RCC 7860 (cell line): Measurements from ENCODE around the gene EFCAB7.
"Not testable (repeated sequence)": the region's sequence is repeated elsewhere in the genome, so short reads cannot be mapped to it uniquely, and the experiment has no call there.

Experiments
- DNase-seq: peaks from one replicate; pipeline ENCODE4 v3.0.0-alpha.2; 2015; ENCODE audit warnings: low spot score
- FAIRE-seq: peaks from 2 replicates; lab custom pipeline; 2012; peaks lifted over from hg19 to GRCh38; lab: Jason Lieb, UNC

The EFCAB7 gene

DNA sequence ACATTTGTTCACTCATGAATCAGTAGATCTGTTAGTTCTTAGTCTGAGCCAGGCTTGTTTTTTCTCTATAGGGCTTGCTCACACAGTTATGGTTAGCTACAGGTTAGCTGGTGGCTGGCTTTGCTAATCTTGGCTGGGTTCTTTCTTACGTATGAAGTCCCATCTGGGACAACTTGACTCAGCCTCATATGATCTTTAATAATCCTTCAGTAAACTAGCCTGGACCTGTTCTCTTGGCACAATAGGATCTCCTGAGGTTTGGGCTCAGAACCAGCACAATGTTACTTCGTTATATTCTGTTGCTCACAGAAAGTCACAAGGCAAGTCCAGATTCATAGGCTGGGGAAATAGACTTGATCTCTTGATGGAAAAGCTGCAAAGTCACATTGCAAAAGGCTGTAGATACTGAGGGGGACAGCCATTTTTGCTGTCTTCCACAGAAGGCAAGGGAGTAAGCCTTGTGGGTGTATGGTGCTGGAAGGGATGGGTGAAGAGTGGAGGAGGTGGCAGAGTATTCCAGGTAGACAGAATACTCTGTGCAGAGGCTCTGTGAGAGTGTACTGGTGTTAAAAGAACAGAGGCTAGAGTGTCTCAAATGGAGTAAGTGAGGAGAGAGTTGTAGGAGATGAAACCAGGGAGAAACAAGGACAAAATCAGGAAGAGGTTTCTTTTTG, 24.4 kb downstream of the EFCAB7 start:
- no peak for DNase-seq
- FAIRE-seq: no peak

DNA sequence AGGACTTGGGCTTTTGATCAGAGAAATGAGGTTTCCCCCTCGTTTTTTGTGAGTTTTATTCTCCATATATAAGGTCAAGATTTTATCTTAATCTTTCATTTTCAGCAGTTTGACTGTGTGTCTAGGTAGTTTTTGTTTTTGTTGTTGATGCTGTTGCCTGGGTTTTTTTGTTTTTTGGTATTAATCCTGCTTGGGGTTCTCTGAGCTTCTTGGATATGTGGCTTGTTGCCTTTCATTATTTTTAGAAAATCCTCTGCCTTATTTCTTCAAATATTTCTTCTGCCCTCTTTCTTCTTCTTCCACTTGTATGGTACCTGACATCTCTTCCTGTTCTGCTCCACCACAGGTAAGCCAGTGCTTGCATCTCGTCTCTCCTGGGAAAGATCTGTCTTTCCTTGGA, 25.0 kb downstream of the EFCAB7 start:
- no peak for FAIRE-seq
- no peak for DNase-seq

DNA sequence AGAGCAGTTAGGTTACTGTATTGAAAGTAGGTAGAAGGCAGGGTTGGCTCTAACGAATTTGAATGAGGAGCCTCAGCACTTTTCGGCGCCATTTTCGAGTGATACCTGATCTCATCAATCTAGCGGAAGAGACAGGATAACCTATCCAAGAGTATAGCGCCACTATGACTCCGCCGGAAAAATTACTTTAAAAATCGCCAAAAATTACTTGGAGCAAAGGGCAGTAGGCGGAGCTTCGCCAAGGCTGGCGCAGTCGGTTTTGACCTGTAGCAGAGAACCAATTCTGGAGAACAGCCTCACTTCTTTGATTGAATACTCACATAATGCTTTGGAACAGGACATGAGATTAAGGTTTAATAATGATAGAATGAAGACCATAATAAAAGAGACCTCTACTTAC, 25.6 kb downstream of the EFCAB7 start:
- no peak for FAIRE-seq
- no peak for DNase-seq

DNA sequence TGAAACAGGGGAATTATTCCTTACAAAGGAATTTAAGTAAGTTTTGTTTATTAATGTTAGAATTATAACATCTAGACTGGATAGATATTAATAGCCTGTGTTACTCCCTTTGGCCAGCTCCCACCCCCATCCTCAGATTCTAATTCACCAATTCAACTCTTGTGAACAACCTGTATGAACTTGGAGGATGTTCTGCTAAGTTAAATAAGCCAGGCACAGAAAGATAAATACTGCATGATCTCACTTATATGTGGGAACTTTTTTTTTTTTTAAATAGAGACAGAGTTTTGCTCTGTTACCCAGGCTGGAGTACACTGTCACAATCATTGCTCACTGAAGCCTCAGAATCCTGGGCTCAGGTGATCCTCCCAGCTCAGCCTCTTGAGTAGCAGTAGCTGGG, 32.2 kb downstream of the EFCAB7 start:
- DNase-seq (no peak), FAIRE-seq (no peak)

DNA sequence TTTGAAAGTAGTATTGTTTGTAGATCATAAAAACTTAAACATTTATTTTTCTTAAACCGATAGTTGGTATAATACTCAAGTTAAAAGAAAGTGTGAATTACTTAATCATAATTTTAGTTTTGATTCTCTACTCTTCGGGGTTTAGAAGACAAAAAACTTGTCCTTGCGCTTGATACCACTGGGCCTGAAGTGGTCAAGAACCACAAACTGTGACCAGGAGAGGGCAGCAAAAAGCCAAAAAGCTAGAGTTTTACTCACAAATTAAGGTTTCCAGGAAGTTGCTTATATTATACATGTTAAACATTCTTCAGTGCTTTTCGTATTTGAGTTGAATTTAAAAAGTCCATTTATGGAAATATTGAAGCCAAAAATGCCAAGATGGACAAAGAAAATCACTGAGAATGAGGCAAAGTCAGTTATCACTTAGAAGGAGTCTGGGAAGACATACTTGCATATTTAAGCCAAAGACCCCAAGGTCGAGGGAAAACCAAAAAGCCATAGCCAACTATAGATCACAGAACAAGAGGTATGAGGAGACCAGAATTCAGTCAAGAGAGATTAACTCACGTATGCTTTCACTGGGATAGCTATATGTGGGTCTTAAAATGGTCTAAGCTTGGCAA, 34.2 kb downstream of the EFCAB7 start:
- FAIRE-seq (peak; percentile 71), DNase-seq (peak; percentile 18)

DNA sequence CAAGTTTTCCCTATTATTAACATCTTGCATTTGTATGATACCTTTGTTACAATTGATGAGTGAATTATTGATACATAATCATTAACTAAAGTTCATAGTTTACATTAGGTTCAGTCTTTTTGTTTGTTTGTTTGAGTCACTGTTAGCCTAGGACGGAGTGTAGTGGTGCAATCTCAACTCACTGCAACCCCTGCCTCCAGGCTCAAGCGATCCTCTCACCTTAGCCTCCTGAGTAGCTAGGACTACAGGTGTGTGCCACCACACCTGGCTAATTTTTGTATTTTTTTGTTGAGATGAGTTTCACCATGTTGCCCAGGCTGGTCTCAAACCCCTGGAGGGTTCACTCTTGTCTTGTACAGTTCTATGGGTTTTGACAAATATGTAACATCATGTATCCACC, 36.0 kb downstream of the EFCAB7 start:
- FAIRE-seq (no peak), DNase-seq (no peak)

DNA sequence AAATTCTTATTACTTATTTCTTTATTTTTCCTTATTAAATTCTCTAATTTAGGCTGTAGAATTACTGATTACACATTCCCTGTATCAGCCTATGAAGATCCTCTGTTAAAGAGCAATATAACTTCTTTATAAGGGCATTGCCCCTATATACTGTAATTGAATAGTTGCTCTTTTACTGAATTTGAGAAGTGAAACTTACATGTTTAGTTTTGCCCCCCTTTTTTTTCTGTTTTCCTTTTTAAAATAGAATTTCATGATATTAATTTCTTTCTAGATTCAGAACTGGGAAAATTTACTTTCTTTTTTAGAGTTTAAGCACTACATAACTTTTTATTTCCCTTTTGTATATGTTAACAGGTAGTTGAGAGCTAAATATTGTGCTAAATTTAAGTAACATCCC, 40.4 kb downstream of the EFCAB7 start:
- no peak for DNase-seq
- no peak for FAIRE-seq

DNA sequence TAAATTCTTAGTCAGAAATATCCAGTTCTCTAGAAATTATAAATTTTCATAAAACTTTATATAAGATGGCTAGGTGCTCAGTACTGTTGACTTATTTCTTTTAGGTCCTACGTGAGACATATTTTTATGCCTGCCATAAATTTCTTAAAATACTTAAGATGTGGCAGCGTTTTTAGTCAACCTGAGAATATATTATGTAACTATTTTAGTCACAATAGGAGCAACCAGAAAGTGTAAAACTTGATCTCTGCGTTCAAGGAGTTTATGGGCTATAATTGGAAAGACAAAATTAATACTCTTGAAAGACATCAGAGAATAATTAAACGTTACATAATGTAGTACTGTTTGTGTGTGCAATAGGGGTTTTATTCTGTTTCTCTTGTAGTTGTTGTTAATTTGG, 45.7 kb downstream of the EFCAB7 start:
- FAIRE-seq (no peak), DNase-seq (no peak)

DNA sequence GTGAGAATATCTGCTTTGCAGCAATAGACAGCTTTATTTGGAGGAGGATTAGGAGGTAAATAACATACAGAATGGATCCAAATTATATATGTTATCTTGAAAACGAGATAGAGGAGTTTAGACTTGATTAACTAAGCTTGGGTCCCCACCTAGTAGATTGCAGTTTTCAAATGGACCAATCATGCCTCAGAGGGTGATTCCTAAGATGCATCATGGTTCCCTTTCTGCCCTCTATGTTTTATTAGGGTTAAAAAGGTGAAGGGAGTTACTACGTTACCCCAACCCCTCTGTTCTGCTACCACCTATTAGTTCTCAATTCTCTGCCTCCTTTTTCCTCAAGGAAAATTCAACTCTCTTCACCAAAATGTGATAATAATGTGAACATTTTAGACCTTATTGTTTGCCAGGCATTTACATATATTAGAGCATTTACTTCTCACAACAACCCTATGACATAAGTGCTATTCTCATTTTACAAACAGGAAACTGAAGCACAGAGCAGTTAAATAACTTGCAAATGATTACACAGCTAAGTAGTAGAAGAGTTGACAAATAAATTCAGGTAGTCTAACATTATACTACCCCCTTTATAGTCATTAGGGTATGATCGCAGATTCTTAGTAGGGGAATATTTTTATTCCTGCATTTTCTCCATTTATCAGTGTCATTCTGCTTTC, 46.5 kb downstream of the EFCAB7 start:
- FAIRE-seq: no peak
- no peak for DNase-seq

DNA sequence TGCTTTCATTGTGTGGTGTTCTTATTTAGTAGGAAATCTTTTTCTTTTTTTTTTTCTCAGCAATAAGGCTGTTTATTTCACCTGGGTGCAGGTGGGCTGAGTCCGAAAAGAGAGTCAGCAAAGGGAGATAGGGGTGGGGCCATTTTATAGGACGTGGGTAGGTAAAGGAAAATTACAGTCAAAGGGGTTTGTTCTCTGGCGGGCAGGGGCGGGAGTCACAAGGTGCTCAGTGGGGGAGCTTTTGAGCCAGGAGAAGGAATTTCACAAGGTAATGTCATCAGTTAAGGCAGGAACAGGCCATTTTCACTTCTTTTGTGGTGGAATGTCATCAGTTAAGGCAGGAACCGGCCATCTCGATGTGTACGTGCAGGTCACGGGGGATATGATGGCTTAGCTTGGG, 49.4 kb downstream of the EFCAB7 start:
- DNase-seq, FAIRE-seq: not testable (repeated sequence)

DNA sequence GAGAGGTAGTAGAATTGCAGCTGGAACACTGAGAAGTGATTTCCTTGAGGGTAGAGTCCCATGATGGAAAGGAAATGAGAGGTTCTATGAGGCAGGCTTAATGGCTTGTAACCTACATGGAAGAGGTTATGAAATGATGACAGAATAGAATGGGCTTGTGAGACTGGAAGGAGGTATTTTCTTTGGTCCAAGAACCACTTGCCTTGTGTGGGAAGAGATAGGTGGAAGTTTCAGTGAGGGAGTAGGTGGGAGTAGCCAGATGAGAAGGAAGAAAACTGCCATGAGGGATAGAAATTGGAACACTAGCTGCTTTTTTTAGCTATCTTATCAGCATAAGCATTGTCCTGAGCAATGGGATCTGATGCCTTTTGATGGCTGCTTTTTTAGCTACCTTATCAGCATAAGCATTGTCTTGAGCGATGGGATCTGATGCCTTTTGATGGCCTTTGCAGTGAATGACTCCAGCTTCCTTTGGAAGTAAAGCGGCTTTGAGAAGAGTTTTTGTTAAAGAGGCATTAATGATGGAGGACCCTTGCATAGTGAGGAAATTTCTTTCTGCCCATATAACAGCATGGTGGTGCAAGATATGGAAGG, 51.0 kb downstream of the EFCAB7 start:
- DNase-seq, FAIRE-seq: not testable (repeated sequence)

DNA sequence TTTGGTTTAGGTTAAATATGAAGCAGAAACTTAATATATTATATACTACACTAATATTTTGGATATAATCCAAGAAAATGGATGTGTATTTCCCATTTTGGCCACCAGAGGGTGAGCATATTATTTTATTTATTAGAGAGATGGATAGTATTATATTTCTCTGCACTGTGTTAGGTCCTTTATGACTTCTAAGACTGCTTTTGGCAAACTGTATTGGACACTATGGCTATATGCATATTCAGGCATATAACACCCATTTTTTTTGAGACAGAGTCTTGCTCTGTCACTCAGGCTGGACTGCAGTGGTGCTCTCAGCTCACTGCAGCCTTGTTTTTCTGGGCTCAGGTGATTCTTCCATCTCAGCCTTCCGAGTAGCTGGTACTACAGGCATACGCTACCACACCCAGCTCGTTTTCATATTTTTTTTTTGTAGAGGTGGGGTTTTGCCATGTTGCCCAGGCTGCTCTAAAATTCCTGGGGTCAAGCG, 52.1 kb downstream of the EFCAB7 start:
- peak; percentile 24 for DNase-seq
- FAIRE-seq: peak; percentile 84

DNA sequence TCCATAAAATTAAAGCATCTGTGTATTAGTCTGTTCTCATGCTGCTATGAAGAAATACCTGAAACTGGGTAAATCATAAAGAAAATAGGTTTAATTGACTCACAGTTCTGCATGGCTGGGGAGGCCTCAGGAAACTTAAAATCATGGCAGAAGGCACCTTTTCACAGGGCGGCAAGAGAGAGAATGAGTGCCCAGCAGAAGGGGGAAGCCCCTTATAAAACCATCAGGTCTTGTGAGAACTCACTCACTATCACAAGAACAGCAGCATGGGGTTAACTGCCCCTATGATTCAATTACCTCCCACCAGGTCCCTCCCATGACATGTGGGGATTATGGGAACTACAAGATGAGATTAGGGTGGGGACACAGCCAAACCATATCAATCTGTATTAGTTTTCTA, 63.0 kb downstream of the EFCAB7 start:
- FAIRE-seq, DNase-seq: not testable (repeated sequence)

DNA sequence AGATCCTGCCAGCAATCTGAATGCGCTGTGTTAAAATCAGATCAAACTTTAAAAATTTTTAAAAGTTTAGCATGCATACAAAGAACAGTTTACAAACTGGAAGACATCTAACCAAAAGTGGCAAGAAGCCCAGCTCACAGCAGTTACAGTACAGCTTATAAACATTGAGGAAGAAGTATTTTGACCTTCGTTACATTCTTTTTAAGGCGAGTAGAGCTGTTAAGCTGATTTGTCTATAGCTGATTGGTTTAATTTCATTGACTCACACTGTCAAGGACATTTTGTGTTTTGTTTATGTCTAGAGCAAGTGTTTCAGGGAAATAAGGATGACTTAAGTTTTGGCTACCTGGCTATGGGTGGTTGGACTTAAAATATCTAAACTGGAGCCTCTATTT, 66.8 kb downstream of the EFCAB7 start:
- DNase-seq (no peak), FAIRE-seq (no peak)

DNA sequence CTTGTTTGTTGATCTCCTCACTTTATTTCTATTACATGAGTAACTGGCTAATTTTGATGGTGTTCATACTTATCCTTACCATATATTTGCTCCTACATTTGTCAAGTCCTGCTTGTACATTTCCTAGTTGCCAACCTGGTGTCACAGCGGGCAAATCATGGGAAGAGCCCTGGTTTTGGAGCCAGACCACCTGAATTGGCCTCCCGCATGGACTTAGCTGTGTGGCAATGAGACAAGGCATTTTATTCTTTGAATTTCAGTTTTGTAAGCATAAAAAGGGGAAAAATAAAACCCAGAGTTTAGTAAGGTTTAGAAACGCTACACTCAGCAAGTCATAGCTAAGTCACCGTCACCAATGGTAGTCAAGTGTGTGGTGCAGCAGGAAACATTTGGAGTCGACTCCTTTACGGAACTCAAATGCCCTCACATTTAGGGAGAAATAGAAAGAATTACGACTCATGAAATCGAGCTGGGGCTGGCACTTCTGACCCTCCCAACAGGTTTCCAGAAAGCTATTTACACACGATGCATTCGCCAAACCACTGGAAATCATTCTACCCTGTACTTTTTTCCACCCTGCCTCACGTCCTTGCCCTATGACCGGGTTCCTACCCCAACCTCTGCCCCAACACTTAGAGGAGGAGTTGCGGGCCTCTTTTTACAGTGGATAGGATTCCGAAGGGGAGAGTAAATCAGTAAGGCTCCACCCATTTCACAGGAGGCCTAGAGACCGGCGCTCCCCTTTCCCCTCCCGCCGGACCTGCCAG, 69.4 kb downstream of the EFCAB7 start:
- DNase-seq: peak; percentile 59
- FAIRE-seq: no peak

DNA sequence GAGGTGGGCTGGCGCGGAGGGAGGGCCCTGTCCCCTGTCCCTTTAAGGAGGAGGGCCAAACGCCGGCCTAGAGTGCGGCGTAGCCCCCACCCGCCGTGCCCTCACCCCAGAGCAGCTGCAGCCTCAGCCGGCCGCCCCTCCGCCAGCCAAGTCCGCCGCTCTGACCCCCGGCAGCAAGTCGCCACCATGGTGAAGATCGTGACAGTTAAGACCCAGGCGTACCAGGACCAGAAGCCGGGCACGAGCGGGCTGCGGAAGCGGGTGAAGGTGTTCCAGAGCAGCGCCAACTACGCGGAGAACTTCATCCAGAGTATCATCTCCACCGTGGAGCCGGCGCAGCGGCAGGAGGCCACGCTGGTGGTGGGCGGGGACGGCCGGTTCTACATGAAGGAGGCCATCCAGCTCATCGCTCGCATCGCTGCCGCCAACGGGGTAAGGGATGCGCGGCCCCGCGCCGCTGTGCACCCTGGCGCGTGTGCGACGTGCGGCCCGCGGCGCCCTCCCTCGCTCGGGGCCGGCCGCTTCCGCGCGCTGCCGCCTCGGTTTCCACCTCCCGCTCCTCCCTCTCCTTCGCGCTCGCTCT, 70.1 kb downstream of the EFCAB7 start, which contains the start of gene PGM1:
Gene PGM1 (plus strand): TSS at position 109 of the 583 bp plus-strand sequence. CDS start 78 bp downstream, at position 187.
- DNase-seq: peak; percentile 57

DNA sequence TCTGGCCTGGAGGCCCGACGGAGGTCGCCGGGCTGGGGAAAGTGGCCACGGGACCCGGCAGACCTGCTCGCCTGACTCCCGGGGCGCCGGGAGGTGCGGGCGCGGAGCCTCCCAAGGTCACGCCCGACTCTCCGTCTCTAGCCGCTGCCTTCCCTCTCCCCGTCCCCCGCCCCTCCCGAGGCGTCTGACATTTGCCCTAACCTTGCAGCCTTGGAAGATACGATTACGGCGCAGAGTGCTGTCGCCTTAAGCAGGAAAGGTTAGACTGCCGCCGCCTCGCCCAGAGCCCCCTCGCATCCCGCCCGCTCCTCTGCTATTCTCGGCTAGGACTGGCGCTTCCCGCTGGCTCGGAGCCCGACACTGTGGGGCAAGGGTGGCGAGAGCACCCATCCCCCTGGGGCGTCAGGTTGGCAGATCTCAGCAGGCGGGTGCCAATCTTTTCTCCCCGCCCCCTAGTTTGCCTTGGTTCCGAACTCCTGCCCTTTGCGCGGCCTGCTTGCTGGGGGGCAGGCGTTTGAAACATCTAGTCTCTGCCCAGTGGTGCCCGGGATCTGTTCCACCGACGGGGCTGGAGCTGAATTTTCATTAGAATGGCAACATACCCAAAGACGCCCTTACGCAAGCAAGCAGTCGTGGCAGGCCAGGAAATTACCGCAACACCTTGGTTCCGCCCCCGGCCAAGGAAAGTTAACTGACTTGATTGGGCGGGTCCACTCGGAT, 70.7 kb downstream of the EFCAB7 start:
- FAIRE-seq (peak; percentile 23), DNase-seq (peak; percentile 63)

More for the DNA sequence above, 70.1 kb downstream of the EFCAB7 start, which contains the start of gene PGM1:
- no peak for FAIRE-seq

DNA sequence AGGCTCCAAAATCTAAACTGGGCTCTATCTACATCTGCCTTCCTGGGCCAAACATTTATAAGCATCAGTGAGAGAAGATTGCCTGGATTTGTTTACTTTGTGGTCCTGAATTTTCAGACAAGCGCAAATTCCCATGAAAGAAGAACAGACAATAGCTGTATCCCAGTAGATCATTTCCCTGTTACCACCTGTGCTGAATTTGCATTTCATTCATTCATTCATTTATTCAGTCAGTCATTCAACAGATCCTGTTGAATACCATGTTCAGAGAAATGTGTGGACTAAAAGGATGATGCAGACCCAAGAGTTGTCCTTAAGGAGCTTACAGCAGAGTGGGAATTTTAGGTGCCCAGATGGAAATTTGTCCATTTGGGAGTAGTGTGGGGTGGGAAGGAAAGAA, 72.1 kb downstream of the EFCAB7 start:
- FAIRE-seq: no peak
- DNase-seq: no peak

DNA sequence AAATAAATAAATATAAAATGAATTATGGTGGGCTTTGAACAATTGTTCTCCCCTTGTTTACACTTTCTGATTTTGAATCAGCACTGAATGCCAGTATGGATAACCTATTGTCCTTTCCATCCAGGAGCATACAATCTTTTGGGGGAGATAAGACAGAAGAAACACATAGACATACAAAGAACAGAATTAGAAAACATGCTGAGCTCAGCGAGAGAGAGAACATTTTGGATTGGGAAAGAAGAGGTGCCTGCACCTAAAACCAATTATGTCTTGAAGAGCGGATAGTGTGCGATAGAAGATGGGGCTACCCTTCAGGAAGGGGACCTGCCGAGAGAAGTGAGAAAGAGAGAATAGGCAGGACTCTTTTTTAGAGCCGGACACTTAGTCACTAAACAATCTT, 76.5 kb downstream of the EFCAB7 start:
- FAIRE-seq (no peak), DNase-seq (no peak)

DNA sequence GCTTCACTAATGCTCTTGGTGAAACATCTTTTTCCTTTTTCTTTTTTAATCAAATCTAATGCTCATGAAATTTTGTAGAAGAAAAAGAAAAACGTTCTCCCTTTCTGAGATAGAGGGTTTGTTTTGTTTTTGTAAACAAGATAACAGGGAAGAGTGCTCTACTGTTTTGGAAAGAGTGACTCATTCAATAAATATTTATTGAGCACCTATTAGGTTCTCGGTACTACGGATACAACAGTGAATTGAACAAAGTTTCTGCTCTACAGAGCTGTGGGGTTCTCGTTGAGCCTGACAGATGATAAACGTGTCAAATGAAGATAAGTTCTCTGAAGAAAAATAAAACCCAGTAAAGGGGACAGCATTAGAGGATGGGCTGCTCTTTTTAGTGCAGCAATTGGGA, 76.9 kb downstream of the EFCAB7 start:
- DNase-seq: no peak
- FAIRE-seq: no peak
